Adrenal gland (tissue), 12 donors: ENCODE measurements around the gene NR1H2. TPM values are rescaled to one million over a fixed set of nuclear protein-coding genes. Genes with fewer than 3 reads are reported as not detected.
A peak's percentile ranks its signal among the peaks of the same experiment; 100 is the strongest.
"Not testable (repeated sequence)": the region's sequence is repeated elsewhere in the genome, so short reads cannot be mapped to it uniquely, and the experiment has no call there.

Source experiments
- DNase-seq, 7 donors: peaks; one replicate each; pipeline ENCODE4 v3.0.0-alpha.2; 2019 to 2020
- H3K27ac ChIP-seq, 5 donors: fragments of 200-600 bp; sonication (generic) in 4 of 5; 1 replicate in 3 of 5; 2 replicates in 2 of 5; pipeline versions ENCODE4 v1.5.1 to v1.8.0; 2016 to 2020; ENCODE audit warnings: mild to moderate bottlenecking in 1 of 5
- H3K27me3 ChIP-seq: fragments of 200-600 bp; 2 replicates; pipeline ENCODE4 v1.8.0; 2021
- H3K36me3 ChIP-seq, 2 donors: fragments of 200-600 bp; replicated peaks in 1 of 2; 1 replicate in 1 of 2; 2 replicates in 1 of 2; pipeline versions ENCODE4 v1.5.1 to v1.8.0; 2018 to 2022
- H3K4me1 ChIP-seq, 2 donors: fragments of 200-600 bp; replicated peaks in 1 of 2; 1 replicate in 1 of 2; 2 replicates in 1 of 2; pipeline versions ENCODE4 v1.5.1 to v1.8.0; 2018 to 2021
- H3K4me3 ChIP-seq, 4 donors: fragments of 200-600 bp; sonication (generic) in 3 of 4; one replicate each; pipeline ENCODE4 v1.5.1; 2016 to 2018
- H3K9me3 ChIP-seq, 3 donors: fragments of 200-600 bp; sonication (generic) in 1 of 3; replicated peaks in 1 of 3; 1 replicate in 2 of 3; 2 replicates in 1 of 3; pipeline versions ENCODE4 v1.5.1 to v1.8.0; 2016 to 2021
- POLR2A ChIP-seq, 2 donors: fragments of 450-650 bp; IDR thresholded peaks; one replicate each; pipeline ENCODE4 v1.6.1; 2017; ENCODE audit warnings: antibody characterized with exemption in 2 of 2, mild to moderate bottlenecking in 2 of 2, moderate library complexity in 1 of 2
- WGBS, 4 donors: extraction: QIAGEN DNeasy Blood & Tissue Kit in 2 of 4; methylation state at CpG; one replicate each; pipeline versions ENCODE4 v1.1.5 to v1.1.7; 2013 to 2017; 5-methylcytosine and 5-hydroxymethylcytosine counted together
- intact Hi-C, 2 donors: fragments of 100-400 bp; cut with DNase I; formaldehyde crosslinking; loops; one replicate each; pipeline versions ENCODE4 v1.14.1 to v1.15.0; 2022 to 2023
- polyA plus RNA-seq, 3 donors: library from polyadenylated mRNA; stranded (reverse); fragments of 200-250 nt in 2 of 3; fragments of 350-450 nt in 1 of 3; fragmentation: Illumina TruSeq in 1 of 3; extraction: RNeasy Lipid Tissue Mini Kit (QIAGEN cat#74804) in 1 of 3; gene quantifications; one replicate each; pipeline ENCODE4 v1.2.3, GENCODE V29; 2013 to 2014
- total RNA-seq, 9 donors: library from RNA; depleted of rRNA in 4 of 9; stranded (reverse); fragments of >200 nt in 4 of 9; fragments of 120-200 nt in 1 of 9; fragmentation: NEBNext Ultra II Directional in 1 of 9; extraction: Animal tissue kit (Norgen Biotek cat#: 25700) in 1 of 9; gene quantifications; one replicate each; pipeline versions ENCODE4 v1.1.0 to v1.2.4, GENCODE V29; 2013 to 2023
- TF ChIP-seq, protein P1 (sequence below), 6 experiments: fragments of 450-650 bp in 4 of 6; fragments of 200-600 bp in 2 of 6; sonication (generic) in 1 of 6; IDR thresholded peaks; 1 replicate in 5 of 6; 2 replicates in 1 of 6; pipeline versions ENCODE4 v1.5.1 to v1.8.0; 2016 to 2021; ENCODE audit warnings: antibody characterized with exemption in 6 of 6, mild to moderate bottlenecking in 2 of 6, moderate library complexity in 1 of 6
- donor health status: healthy with polysubstance abuse.
- donor health status: Bipolar disorder and iron deficiency.
- donor health status: DM: yes; HTN: yes; CAD: no.
- donor health status: DM: no; HTN: no; CAD: no.
- donor health status: DM: no; HTN: no; CAD: no.
- donor health status: DM: yes; HTN: yes; CAD: no.

Gene NR1H2
- total and polyA plus RNA-seq, 12 donors, result 16.5 to 148 (median 99.3) TPM

DNA sequence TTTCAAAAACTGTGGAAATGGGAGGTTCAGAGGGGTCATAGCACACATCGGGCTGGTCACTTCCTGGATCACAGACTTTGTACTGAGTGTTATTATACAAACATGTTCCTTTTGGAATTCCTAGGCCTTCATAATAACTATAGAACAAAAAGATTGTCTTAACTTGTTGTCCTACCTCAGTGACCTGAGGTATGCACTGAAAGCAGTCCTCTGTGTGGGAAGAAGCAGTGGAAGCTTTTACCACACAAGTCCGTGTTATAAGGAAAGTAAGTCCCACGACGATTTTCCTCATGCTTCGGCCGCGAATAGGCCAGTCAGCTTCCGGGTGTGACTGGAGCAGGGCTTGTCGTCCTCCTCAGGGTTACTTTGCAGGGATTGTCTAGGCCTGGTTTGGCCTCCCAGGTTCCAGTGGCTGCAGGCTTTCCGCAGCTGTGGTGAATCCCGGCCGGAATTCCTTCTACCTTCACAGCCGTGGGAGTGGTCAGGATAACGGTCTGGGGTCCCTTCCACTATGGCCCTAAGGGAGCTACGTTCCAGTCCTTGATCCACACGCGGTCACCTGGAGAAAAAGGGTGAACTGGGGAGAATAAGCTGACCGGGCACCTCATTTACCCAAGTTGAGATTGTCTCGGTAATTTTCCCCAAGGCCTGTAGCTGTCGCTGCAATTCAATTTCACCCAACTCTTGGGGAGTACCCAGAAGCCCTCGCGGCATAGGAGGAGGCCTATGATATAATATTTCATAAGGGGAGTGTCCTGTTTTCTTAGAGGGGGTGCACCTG, 26.8 kb upstream of the NR1H2 start:
- WGBS, 4 donors, result 65 to 77% (median 75%) methylated on average over 19 to 22 of the region's 22 CpGs

GRCh38 chr19:50352242-50352641, 24.0 kb upstream of the NR1H2 start:
- no peak for TF ChIP-seq POLR2A (IDR thresholded peaks at IDR 0.05)
- TF ChIP-seq, protein P1, sequence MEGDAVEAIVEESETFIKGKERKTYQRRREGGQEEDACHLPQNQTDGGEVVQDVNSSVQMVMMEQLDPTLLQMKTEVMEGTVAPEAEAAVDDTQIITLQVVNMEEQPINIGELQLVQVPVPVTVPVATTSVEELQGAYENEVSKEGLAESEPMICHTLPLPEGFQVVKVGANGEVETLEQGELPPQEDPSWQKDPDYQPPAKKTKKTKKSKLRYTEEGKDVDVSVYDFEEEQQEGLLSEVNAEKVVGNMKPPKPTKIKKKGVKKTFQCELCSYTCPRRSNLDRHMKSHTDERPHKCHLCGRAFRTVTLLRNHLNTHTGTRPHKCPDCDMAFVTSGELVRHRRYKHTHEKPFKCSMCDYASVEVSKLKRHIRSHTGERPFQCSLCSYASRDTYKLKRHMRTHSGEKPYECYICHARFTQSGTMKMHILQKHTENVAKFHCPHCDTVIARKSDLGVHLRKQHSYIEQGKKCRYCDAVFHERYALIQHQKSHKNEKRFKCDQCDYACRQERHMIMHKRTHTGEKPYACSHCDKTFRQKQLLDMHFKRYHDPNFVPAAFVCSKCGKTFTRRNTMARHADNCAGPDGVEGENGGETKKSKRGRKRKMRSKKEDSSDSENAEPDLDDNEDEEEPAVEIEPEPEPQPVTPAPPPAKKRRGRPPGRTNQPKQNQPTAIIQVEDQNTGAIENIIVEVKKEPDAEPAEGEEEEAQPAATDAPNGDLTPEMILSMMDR (IDR thresholded peaks at IDR 0.05), result no peak
- no peak overlapping the region for H3K27ac ChIP-seq
- 64 to 86% (median 76%) methylated on average over 2 to 4 of the region's 4 CpGs for WGBS, 4 donors
- no peak overlapping the region for H3K4me3 ChIP-seq
- H3K4me1 ChIP-seq, result no peaks in the 10 kb centered on the region
- intact Hi-C loops, result loop anchor here in 1 of 2 donors (10.0 kb wide), 1 partner anchor 433 kb away; no protein-coding TSS in a partner anchor
- no peak for DNase-seq
- no peaks in the 10 kb centered on the region for H3K36me3 ChIP-seq
- H3K27me3 ChIP-seq, result no peaks in the 10 kb centered on the region
- H3K9me3 ChIP-seq, result no peaks in the 10 kb centered on the region

More for the DNA sequence above, 26.8 kb upstream of the NR1H2 start:
- H3K9me3 ChIP-seq, result no peaks in the 10 kb centered on the region
- H3K4me3 ChIP-seq, result no peak overlapping the region
- DNase-seq, result no peak
- H3K27me3 ChIP-seq, result no peaks in the 10 kb centered on the region
- no peaks in the 10 kb centered on the region for H3K36me3 ChIP-seq
- H3K4me1 ChIP-seq, result no peaks in the 10 kb centered on the region
- H3K27ac ChIP-seq, result peak overlapping the region in 1 of 5 donors; percentile 47
- no peak for TF ChIP-seq POLR2A (IDR thresholded peaks at IDR 0.05)
- TF ChIP-seq, protein P1 (IDR thresholded peaks at IDR 0.05), result no peak
- intact Hi-C loops, result loop anchor here in 1 of 2 donors (10.0 kb wide), 1 partner anchor 435 kb away; no protein-coding TSS in a partner anchor

GRCh38 chr19:50353487-50353880, 22.8 kb upstream of the NR1H2 start:
- not testable (repeated sequence) for H3K27me3 ChIP-seq, H3K27ac ChIP-seq, H3K9me3 ChIP-seq, H3K4me3 ChIP-seq, H3K4me1 ChIP-seq, H3K36me3 ChIP-seq, DNase-seq
- intact Hi-C loops, result loop anchor here in 1 of 2 donors (10.0 kb wide), 1 partner anchor 431 kb away; no protein-coding TSS in a partner anchor
- WGBS, 4 donors, result 87 to 99% (median 91%) methylated on average over 7 of the region's 7 CpGs

DNA sequence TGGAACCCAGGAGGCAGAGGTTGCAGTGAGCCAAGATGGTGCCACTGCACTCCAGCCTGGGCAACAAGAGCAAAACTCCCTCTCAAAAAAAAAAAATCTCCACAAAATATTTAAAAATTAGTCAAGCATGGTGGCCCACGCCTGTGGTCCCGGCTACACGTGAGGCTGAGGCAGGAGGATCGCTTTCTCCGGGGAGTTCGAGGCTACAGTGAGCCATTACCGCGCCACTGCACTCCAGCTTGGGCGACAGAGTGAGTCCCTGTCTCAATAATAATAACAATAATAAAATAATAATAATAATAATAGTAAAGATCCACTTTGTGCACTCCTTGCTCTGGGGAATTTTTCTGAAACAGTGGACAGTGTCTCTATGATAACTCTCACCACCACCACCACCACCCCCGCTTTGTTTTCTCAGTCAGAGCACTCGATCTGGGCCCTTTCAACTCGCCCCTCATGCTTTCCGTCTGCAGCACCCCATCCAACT, 19.5 kb upstream of the NR1H2 start:
- Histone ChIP-seq H3K27me3 (no peaks in the 10 kb centered on the region), H3K9me3 (no peaks in the 10 kb centered on the region), H3K27ac (no peak overlapping the region), H3K4me1 (no peaks in the 10 kb centered on the region), H3K36me3 (no peaks in the 10 kb centered on the region), H3K4me3 (peak overlapping the region in 1 of 4 donors; percentile 19)
- 33 to 42% (median 37%) methylated on average over 13 of the region's 13 CpGs for WGBS, 4 donors
- TF ChIP-seq, protein P1 (IDR thresholded peaks at IDR 0.05), result no peak
- intact Hi-C loops, result loop anchor here in 1 of 2 donors (10.0 kb wide), 1 partner anchor 428 kb away; no protein-coding TSS in a partner anchor
- no peak for DNase-seq
